Testis (tissue), 3 donors: ENCODE measurements around the gene LTA4H. TPM values are rescaled to one million over a fixed set of nuclear protein-coding genes. Genes with fewer than 3 reads are reported as not detected.

Experiments
- DNase-seq: peaks from one replicate; pipeline ENCODE4 v3.0.0-alpha.2; 2019
- H3K27ac ChIP-seq, 2 donors: fragments of 200-600 bp; sonication (generic); one replicate each; pipeline ENCODE4 v1.5.1; 2019
- H3K27me3 ChIP-seq: fragments of 200-600 bp; sonication (generic); one replicate; pipeline ENCODE4 v1.5.1; 2019
- H3K36me3 ChIP-seq: fragments of 200-600 bp; sonication (generic); one replicate; pipeline ENCODE4 v1.5.1; 2017; ENCODE audit warnings: low read depth; ENCODE audit errors: missing control alignments
- H3K4me1 ChIP-seq: fragments of 200-600 bp; sonication (generic); one replicate; pipeline ENCODE4 v1.5.1; 2019
- H3K4me3 ChIP-seq, 2 donors: fragments of 200-600 bp; sonication (generic); one replicate each; pipeline ENCODE4 v1.5.1; 2017 to 2019
- H3K9me3 ChIP-seq: fragments of 200-600 bp; sonication (generic); one replicate; pipeline ENCODE4 v1.5.1; 2017
- CTCF ChIP-seq, 3 experiments: fragments of 450-650 bp in 2 of 3; fragments of 200-600 bp in 1 of 3; sonication (generic) in 1 of 3; IDR thresholded peaks; one replicate each; pipeline ENCODE4 v1.5.1; 2016 to 2019; ENCODE audit warnings: antibody characterized with exemption in 3 of 3, mild to moderate bottlenecking in 2 of 3, moderate library complexity in 1 of 3
- POLR2A ChIP-seq: fragments of 450-650 bp; IDR thresholded peaks from one replicate; pipeline ENCODE4 v1.6.1; 2017; ENCODE audit warnings: antibody characterized with exemption, mild to moderate bottlenecking, moderate library complexity
- WGBS, 2 donors: methylation state at CpG; one replicate each; pipeline ENCODE4 v1.1.5; 2018; 5-methylcytosine and 5-hydroxymethylcytosine counted together
- intact Hi-C: fragments of 100-400 bp; cut with DNase I; formaldehyde crosslinking; loops from one replicate; pipeline ENCODE4 v1.15.1; 2023; ENCODE audit warnings: low total_unique reads
- polyA plus RNA-seq: library from polyadenylated mRNA; stranded (reverse); fragments of 350-450 nt; fragmentation: Illumina TruSeq; extraction: RNeasy Lipid Tissue Mini Kit (QIAGEN cat#74804); gene quantifications from one replicate; pipeline ENCODE4 v1.2.3, GENCODE V29; 2014; ENCODE audit warnings: low read depth, low replicate concordance; ENCODE audit not compliant: insufficient read depth
- total RNA-seq, 2 donors: library from RNA; depleted of rRNA; stranded (reverse); fragments of >200 nt; gene quantifications; one replicate each; pipeline ENCODE4 v1.2.3, GENCODE V29; 2016

The LTA4H gene
- total and polyA plus RNA-seq, 3 donors from 2014 or later: 41.5 to 62.5 (median 44.4) TPM

GRCh38 chr12:96029826-96030225 lies 5.6 kb downstream of the LTA4H start:
- no peak for DNase-seq
- H3K4me1 ChIP-seq: peaks cover 11% of the 10 kb centered on the region
- no peaks in the 10 kb centered on the region for H3K36me3 ChIP-seq
- no peak overlapping the region for H3K27ac ChIP-seq
- H3K4me3 ChIP-seq: no peak overlapping the region
- intact Hi-C loops: no loop called here
- TF ChIP-seq POLR2A (no peak), CTCF (IDR thresholded peaks at IDR 0.05) (no peak)
- 78 to 82% methylated on average over 2 of the region's 2 CpGs for WGBS, 2 donors
- no peaks in the 10 kb centered on the region for H3K27me3 ChIP-seq
- no peaks in the 10 kb centered on the region for H3K9me3 ChIP-seq

- H3K4me1 ChIP-seq: no peaks in the 10 kb centered on the region
- no peak for DNase-seq
- H3K36me3 ChIP-seq: no peaks in the 10 kb centered on the region
- TF ChIP-seq CTCF (IDR thresholded peaks at IDR 0.05): no peak
- no peak for TF ChIP-seq POLR2A
- H3K9me3 ChIP-seq: no peaks in the 10 kb centered on the region
- 40 to 73% methylated on average over 1 of the region's 1 CpG for WGBS, 2 donors
- H3K4me3 ChIP-seq: no peak overlapping the region
- no peaks in the 10 kb centered on the region for H3K27me3 ChIP-seq
- no peak overlapping the region for H3K27ac ChIP-seq
- intact Hi-C loops: no loop called here
These were observed 6.8 kb downstream of the LTA4H start for GRCh38 chr12:96028538-96028937.

GRCh38 chr12:96026331-96026730 lies 9.1 kb downstream of the LTA4H start:
- H3K4me1 ChIP-seq: no peaks in the 10 kb centered on the region
- intact Hi-C loops: no loop called here
- H3K36me3 ChIP-seq: no peaks in the 10 kb centered on the region
- WGBS, 2 donors: 85 to 87% methylated on average over 1 of the region's 1 CpG
- TF ChIP-seq POLR2A (no peak), CTCF (IDR thresholded peaks at IDR 0.05) (no peak)
- H3K9me3 ChIP-seq: no peaks in the 10 kb centered on the region
- H3K27ac ChIP-seq: no peak overlapping the region
- H3K4me3 ChIP-seq: no peak overlapping the region
- H3K27me3 ChIP-seq: no peaks in the 10 kb centered on the region
- no peak for DNase-seq

GRCh38 chr12:96025518-96025917 lies 9.9 kb downstream of the LTA4H start:
- TF ChIP-seq CTCF (IDR thresholded peaks at IDR 0.05) (no peak), POLR2A (no peak)
- intact Hi-C loops: no loop called here
- DNase-seq: no peak
- Histone ChIP-seq H3K27me3 (no peaks in the 10 kb centered on the region), H3K36me3 (no peaks in the 10 kb centered on the region), H3K4me1 (no peaks in the 10 kb centered on the region), H3K9me3 (no peaks in the 10 kb centered on the region), H3K4me3 (no peak overlapping the region), H3K27ac (no peak overlapping the region)
- 92 to 96% methylated on average over 4 of the region's 4 CpGs for WGBS, 2 donors

- intact Hi-C loops: no loop called here
- H3K27ac ChIP-seq: no peak overlapping the region
- H3K27me3 ChIP-seq: no peaks in the 10 kb centered on the region
- no peaks in the 10 kb centered on the region for H3K9me3 ChIP-seq
- no peak overlapping the region for H3K4me3 ChIP-seq
- 90 to 91% methylated on average over 3 of the region's 3 CpGs for WGBS, 2 donors
- TF ChIP-seq POLR2A (no peak), CTCF (IDR thresholded peaks at IDR 0.05) (no peak)
- H3K36me3 ChIP-seq: no peaks in the 10 kb centered on the region
- no peaks in the 10 kb centered on the region for H3K4me1 ChIP-seq
- DNase-seq: no peak
These were observed 14.9 kb downstream of the LTA4H start for GRCh38 chr12:96020314-96021003.
